WTC11 (cell line): Measurements from ENCODE around the gene HSPH1. TPM values are rescaled to one million over a fixed set of nuclear protein-coding genes. Genes with fewer than 3 reads are reported as not detected.
A peak's percentile ranks its signal among the peaks of the same experiment; 100 is the strongest.

Experiments used
- ATAC-seq: fragments of 200-7000 bp; cut with Tn5 transposase; 2 replicates; pipeline ENCODE4 v1.10.0; 2021; ENCODE audit warnings: mild to moderate bottlenecking, moderate library complexity
- CTCF ChIA-PET: fragments of 300-600 bp; sonication (Branson Sonifier 250); formaldehyde crosslinking; loops from one replicate; lab custom pipeline; 2021; ENCODE audit warnings: antibody characterized with exemption; lab: Charles Lee
- POLR2A ChIA-PET: fragments of 350-600 bp; sonication (Branson Sonifier 250); formaldehyde crosslinking; loops from one replicate; lab custom pipeline; 2021; ENCODE audit warnings: antibody characterized with exemption; lab: Charles Lee
- DNase-seq: peaks from one replicate; pipeline ENCODE4 v3.0.0; 2021; ENCODE audit warnings: low spot score
- H3K27ac Mint-ChIP-seq: 2 replicates; pipeline ENCODE4 v1.8.0; 2021; ENCODE audit warnings: mixed read lengths
- H3K27me3 Mint-ChIP-seq: 2 replicates; pipeline ENCODE4 v1.8.0; 2021; ENCODE audit warnings: low read depth, mild to moderate bottlenecking, moderate library complexity, mixed read lengths
- H3K36me3 Mint-ChIP-seq: 2 replicates; pipeline ENCODE4 v1.8.0; 2021; ENCODE audit warnings: mixed read lengths
- H3K4me1 Mint-ChIP-seq: 2 replicates; pipeline ENCODE4 v1.8.0; 2022; ENCODE audit warnings: mixed read lengths
- H3K4me3 Mint-ChIP-seq: 2 replicates; pipeline ENCODE4 v1.8.0; 2021; ENCODE audit warnings: mild to moderate bottlenecking, moderate library complexity, mixed read lengths
- H3K9me3 Mint-ChIP-seq: 2 replicates; pipeline ENCODE4 v1.8.0; 2021; ENCODE audit warnings: mixed read lengths
- CREB1 ChIP-seq: sonication (generic); formaldehyde crosslinking; IDR thresholded peaks from 2 replicates; pipeline ENCODE4 v1.8.0; 2023; ENCODE audit warnings: mild to moderate bottlenecking, missing genetic modification reagents
- CREM ChIP-seq: sonication (generic); formaldehyde crosslinking; IDR thresholded peaks from 2 replicates; pipeline ENCODE4 v1.8.1; 2022; ENCODE audit warnings: mild to moderate bottlenecking, missing genetic modification reagents, moderate library complexity
- ETV6 ChIP-seq: sonication (generic); formaldehyde crosslinking; IDR thresholded peaks from 2 replicates; pipeline ENCODE4 v1.8.1; 2022; ENCODE audit warnings: mild to moderate bottlenecking, missing genetic modification reagents
- JAZF1 ChIP-seq: fragments of 250-450 bp; sonication (Bioruptor Pico); IDR thresholded peaks from 2 replicates; pipeline ENCODE4 v1.9.0; 2021; ENCODE audit warnings: moderate library complexity, mild to moderate bottlenecking, inconsistent platforms
- NR1H2 ChIP-seq: sonication (generic); formaldehyde crosslinking; IDR thresholded peaks from 2 replicates; pipeline ENCODE4 v1.9.0; 2021; ENCODE audit warnings: mild to moderate bottlenecking, moderate library complexity, missing genetic modification reagents
- NR2C2 ChIP-seq: sonication (generic); formaldehyde crosslinking; IDR thresholded peaks from 2 replicates; pipeline ENCODE4 v1.8.0; 2022; ENCODE audit warnings: mild to moderate bottlenecking, missing genetic modification reagents
- NR3C1 ChIP-seq: sonication (generic); formaldehyde crosslinking; conservative IDR thresholded peaks from 2 replicates; pipeline ENCODE4 v1.8.1; 2023; ENCODE audit warnings: low read depth, mild to moderate bottlenecking, missing genetic modification reagents
- OVOL2 ChIP-seq: fragments of 250-450 bp; sonication (Bioruptor Pico); IDR thresholded peaks from 2 replicates; pipeline ENCODE4 v1.9.0; 2021; ENCODE audit warnings: mild to moderate bottlenecking, borderline replicate concordance
- RORB ChIP-seq: fragments of 250-450 bp; sonication (Bioruptor Pico); IDR thresholded peaks from 2 replicates; pipeline ENCODE4 v1.9.0; 2021; ENCODE audit warnings: mild to moderate bottlenecking
- TCF7 ChIP-seq: sonication (generic); formaldehyde crosslinking; IDR thresholded peaks from 2 replicates; pipeline ENCODE4 v1.8.0; 2022; ENCODE audit warnings: mild to moderate bottlenecking, low read depth, missing genetic modification reagents, moderate library complexity
- TEAD1 ChIP-seq: sonication (generic); formaldehyde crosslinking; IDR thresholded peaks from 2 replicates; pipeline ENCODE4 v1.8.0; 2022; ENCODE audit warnings: mild to moderate bottlenecking, missing genetic modification reagents
- ZNF317 ChIP-seq: sonication (generic); formaldehyde crosslinking; IDR thresholded peaks from 2 replicates; pipeline ENCODE4 v1.8.1; 2023; ENCODE audit warnings: low read depth, mild to moderate bottlenecking, moderate library complexity, missing genetic modification reagents, borderline replicate concordance
- ZNF396 ChIP-seq: fragments of 250-450 bp; sonication (Bioruptor Pico); IDR thresholded peaks from 2 replicates; pipeline ENCODE4 v1.8.0; 2021; ENCODE audit warnings: mild to moderate bottlenecking, moderate library complexity, borderline replicate concordance
- ZNF671 ChIP-seq: fragments of 250-450 bp; sonication (Bioruptor Pico); IDR thresholded peaks from 2 replicates; pipeline ENCODE4 v1.8.0; 2021; ENCODE audit warnings: mild to moderate bottlenecking
- total RNA-seq: library from RNA; stranded (reverse); gene quantifications from 3 replicates; pipeline ENCODE4 v1.2.3, GENCODE V29; 2021
- TF ChIP-seq, protein P1 (sequence below): sonication (generic); formaldehyde crosslinking; IDR thresholded peaks from 2 replicates; pipeline ENCODE4 v1.8.0; 2022; ENCODE audit warnings: missing genetic modification reagents
- TF ChIP-seq, protein P2 (sequence below): sonication (generic); formaldehyde crosslinking; IDR thresholded peaks from 2 replicates; pipeline ENCODE4 v1.8.1; 2023; ENCODE audit warnings: mild to moderate bottlenecking, missing genetic modification reagents
- TF ChIP-seq, protein P3 (sequence below): sonication (generic); formaldehyde crosslinking; IDR thresholded peaks from 2 replicates; pipeline ENCODE4 v1.8.1; 2023; ENCODE audit warnings: mild to moderate bottlenecking, moderate library complexity, missing genetic modification reagents
- TF ChIP-seq, protein P4 (sequence below): sonication (generic); formaldehyde crosslinking; IDR thresholded peaks from 2 replicates; pipeline ENCODE4 v1.8.1; 2023; ENCODE audit warnings: mild to moderate bottlenecking, missing genetic modification reagents
- TF ChIP-seq, protein P5 (sequence below): sonication (generic); formaldehyde crosslinking; IDR thresholded peaks from 2 replicates; pipeline ENCODE4 v1.8.1; 2023; ENCODE audit warnings: mild to moderate bottlenecking, missing genetic modification reagents, moderate library complexity

Gene HSPH1
- total RNA-seq, 1 experiment from 2014 or later, result 114 TPM

DNA sequence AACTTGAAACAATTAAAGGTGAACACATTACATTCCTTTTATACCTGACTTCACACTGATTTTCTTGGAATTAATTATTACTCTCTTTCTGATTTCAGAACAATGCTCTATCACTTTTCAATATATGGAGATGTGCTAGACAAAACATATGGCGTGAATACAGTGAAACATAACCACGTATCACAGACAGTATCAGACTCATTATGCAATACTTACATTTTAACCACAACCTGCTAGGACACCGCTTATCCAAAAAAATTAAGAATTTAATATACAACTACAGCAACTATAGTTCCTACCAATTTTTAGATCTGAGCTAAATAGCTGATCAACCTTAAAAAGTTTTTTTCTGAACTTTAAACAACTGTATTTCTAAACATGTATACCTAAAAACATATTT lies 9.9 kb downstream of the HSPH1 start:
- Mint-ChIP-seq H3K27ac (no peak overlapping the region), H3K4me1 (no peaks in the 10 kb centered on the region), H3K27me3 (no peaks in the 10 kb centered on the region), H3K9me3 (no peaks in the 10 kb centered on the region), H3K36me3 (peaks cover 81% of the 10 kb centered on the region), H3K4me3 (no peak overlapping the region)
- DNase-seq, result no peak
- CTCF ChIA-PET, result no interaction called here
- POLR2A ChIA-PET, result no interaction called here
- TF ChIP-seq NR1H2 (no peak), TCF7 (CRISPR knock-in tag) (no peak), ZNF317 (CRISPR knock-in tag) (no peak), CREB1 (CRISPR knock-in tag) (no peak), NR2C2 (CRISPR knock-in tag) (no peak), ETV6 (no peak), ZNF671 (CRISPR knock-in tag) (no peak)
- TF ChIP-seq, protein P1, sequence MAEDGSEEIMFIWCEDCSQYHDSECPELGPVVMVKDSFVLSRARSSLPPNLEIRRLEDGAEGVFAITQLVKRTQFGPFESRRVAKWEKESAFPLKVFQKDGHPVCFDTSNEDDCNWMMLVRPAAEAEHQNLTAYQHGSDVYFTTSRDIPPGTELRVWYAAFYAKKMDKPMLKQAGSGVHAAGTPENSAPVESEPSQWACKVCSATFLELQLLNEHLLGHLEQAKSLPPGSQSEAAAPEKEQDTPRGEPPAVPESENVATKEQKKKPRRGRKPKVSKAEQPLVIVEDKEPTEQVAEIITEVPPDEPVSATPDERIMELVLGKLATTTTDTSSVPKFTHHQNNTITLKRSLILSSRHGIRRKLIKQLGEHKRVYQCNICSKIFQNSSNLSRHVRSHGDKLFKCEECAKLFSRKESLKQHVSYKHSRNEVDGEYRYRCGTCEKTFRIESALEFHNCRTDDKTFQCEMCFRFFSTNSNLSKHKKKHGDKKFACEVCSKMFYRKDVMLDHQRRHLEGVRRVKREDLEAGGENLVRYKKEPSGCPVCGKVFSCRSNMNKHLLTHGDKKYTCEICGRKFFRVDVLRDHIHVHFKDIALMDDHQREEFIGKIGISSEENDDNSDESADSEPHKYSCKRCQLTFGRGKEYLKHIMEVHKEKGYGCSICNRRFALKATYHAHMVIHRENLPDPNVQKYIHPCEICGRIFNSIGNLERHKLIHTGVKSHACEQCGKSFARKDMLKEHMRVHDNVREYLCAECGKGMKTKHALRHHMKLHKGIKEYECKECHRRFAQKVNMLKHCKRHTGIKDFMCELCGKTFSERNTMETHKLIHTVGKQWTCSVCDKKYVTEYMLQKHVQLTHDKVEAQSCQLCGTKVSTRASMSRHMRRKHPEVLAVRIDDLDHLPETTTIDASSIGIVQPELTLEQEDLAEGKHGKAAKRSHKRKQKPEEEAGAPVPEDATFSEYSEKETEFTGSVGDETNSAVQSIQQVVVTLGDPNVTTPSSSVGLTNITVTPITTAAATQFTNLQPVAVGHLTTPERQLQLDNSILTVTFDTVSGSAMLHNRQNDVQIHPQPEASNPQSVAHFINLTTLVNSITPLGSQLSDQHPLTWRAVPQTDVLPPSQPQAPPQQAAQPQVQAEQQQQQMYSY (CRISPR knock-in tag), result no peak
- TF ChIP-seq, protein P2, sequence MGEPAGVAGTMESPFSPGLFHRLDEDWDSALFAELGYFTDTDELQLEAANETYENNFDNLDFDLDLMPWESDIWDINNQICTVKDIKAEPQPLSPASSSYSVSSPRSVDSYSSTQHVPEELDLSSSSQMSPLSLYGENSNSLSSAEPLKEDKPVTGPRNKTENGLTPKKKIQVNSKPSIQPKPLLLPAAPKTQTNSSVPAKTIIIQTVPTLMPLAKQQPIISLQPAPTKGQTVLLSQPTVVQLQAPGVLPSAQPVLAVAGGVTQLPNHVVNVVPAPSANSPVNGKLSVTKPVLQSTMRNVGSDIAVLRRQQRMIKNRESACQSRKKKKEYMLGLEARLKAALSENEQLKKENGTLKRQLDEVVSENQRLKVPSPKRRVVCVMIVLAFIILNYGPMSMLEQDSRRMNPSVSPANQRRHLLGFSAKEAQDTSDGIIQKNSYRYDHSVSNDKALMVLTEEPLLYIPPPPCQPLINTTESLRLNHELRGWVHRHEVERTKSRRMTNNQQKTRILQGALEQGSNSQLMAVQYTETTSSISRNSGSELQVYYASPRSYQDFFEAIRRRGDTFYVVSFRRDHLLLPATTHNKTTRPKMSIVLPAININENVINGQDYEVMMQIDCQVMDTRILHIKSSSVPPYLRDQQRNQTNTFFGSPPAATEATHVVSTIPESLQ, result no peak
- TF ChIP-seq, all 79 proteins: peak for 0
- ATAC-seq, result no peak

DNA sequence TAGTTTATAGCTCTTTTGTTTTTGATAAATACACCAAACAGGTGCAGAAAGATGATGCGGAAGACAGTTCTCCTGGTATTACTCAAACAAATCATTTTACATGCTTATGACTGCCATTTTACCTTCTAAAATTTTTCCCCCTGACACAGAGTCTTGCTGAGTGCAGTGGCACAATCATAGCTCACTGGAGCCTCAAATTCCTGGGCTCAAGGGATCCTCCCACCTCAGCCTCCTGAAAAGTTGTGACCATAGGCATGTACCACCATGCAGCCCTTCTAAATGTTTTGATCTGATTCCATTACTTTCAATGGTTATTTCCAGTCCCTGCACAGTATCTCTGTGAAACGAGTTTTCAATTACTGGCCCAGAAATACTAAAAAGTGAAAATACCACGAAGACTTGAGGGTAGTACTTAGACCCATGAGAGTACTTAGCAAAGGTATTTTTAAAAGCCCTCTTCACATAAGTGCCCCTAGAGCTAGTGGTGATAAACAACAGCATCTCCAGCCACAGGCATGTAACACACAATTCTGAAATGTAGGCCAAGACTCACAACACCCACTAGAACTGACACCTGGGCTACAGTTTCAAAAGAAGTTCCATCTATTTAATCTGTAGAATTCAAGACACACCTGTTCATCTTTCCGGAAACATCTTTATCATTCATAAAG lies 11.3 kb downstream of the HSPH1 start:
- Mint-ChIP-seq H3K4me3 (no peak overlapping the region), H3K9me3 (no peaks in the 10 kb centered on the region), H3K27me3 (no peaks in the 10 kb centered on the region), H3K27ac (0 out of 2 replicates have a peak overlapping the region, but pooled peaks have one; percentile 12), H3K36me3 (peaks cover 87% of the 10 kb centered on the region), H3K4me1 (no peaks in the 10 kb centered on the region)
- no peak for DNase-seq
- CTCF ChIA-PET, result interaction anchor here (1.3 kb wide), 1 partner anchor 98 kb away, joined by 3 read pairs; no protein-coding TSS in a partner anchor
- no peak for ATAC-seq
- POLR2A ChIA-PET, result no interaction called here
- TF ChIP-seq, protein P3, sequence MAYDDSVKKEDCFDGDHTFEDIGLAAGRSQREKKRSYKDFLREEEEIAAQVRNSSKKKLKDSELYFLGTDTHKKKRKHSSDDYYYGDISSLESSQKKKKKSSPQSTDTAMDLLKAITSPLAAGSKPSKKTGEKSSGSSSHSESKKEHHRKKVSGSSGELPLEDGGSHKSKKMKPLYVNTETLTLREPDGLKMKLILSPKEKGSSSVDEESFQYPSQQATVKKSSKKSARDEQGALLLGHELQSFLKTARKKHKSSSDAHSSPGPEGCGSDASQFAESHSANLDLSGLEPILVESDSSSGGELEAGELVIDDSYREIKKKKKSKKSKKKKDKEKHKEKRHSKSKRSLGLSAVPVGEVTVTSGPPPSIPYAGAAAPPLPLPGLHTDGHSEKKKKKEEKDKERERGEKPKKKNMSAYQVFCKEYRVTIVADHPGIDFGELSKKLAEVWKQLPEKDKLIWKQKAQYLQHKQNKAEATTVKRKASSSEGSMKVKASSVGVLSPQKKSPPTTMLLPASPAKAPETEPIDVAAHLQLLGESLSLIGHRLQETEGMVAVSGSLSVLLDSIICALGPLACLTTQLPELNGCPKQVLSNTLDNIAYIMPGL (CRISPR knock-in tag), result no peak
- TF ChIP-seq CREM (CRISPR knock-in tag) (no peak), JAZF1 (no peak), TEAD1 (CRISPR knock-in tag) (no peak), ZNF396 (no peak), NR1H2 (no peak), OVOL2 (CRISPR knock-in tag) (no peak), RORB (no peak), NR3C1 (no peak)
- TF ChIP-seq, protein P4, sequence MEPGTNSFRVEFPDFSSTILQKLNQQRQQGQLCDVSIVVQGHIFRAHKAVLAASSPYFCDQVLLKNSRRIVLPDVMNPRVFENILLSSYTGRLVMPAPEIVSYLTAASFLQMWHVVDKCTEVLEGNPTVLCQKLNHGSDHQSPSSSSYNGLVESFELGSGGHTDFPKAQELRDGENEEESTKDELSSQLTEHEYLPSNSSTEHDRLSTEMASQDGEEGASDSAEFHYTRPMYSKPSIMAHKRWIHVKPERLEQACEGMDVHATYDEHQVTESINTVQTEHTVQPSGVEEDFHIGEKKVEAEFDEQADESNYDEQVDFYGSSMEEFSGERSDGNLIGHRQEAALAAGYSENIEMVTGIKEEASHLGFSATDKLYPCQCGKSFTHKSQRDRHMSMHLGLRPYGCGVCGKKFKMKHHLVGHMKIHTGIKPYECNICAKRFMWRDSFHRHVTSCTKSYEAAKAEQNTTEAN, result no peak
- TF ChIP-seq, protein P1 (CRISPR knock-in tag), result no peak
- TF ChIP-seq, protein P2, result no peak
- TF ChIP-seq, protein P5, sequence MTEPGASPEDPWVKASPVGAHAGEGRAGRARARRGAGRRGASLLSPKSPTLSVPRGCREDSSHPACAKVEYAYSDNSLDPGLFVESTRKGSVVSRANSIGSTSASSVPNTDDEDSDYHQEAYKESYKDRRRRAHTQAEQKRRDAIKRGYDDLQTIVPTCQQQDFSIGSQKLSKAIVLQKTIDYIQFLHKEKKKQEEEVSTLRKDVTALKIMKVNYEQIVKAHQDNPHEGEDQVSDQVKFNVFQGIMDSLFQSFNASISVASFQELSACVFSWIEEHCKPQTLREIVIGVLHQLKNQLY, result no peak
